Stimulated activated CD8-positive, alpha-beta memory T cell treated with anti-CD3 and anti-CD28 coated beads, Interleukin-15, amount 100 ng/mL, for 24 hours (primary cell): ENCODE results near the gene SOWAHC.
"Not testable (repeated sequence)": the region's sequence is repeated elsewhere in the genome, so short reads cannot be mapped to it uniquely, and the experiment has no call there.

Experiments used
- DNase-seq: peaks from one replicate; pipeline ENCODE4 v3.0.0-alpha.2; 2020; ENCODE audit warnings: low read depth

Gene SOWAHC

DNA sequence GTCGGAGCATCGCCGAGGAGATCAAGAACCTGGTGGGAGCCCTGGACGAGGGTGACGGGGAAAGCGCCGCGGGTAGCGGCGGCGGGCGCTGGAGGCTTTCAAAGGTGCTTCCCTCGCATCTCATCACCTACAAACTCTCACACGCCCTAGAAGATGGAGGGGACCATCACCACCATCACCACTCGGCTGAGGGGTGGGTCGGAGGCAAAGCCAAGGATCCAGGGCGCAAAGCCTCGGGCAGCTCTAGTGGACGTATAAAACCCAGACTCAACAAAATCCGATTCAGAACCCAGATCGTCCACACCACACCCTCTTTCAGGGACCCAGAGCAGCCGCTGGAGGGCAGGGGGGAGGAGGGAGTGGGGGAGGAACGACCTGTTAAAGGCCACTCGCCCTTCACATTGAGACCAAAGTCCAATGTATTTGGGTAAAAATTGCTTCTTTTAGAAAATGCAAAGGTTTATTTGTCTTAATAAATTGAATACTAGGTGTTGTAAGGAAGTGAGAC, 1.5 kb downstream of the SOWAHC start:
- DNase-seq = no peak

DNA sequence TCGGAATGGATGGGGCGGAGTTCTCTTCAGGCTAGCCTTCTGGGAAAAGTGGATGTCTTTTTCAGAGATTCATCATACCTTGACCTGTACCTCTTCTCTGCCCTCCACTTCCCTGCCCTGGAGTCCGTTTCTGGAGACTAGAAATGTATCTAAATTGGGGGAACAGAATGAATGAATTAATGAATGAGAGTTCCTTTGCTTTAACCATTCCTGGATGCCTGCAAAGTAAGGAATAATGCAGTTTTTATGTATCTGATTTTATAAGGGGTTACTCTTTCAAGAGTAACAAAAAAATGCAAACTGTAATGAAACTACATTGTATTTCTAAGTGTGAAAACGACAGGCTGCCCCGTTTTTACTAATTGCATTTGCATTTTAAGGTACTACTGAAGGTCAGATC, 2.0 kb downstream of the SOWAHC start:
- DNase-seq = no peak

DNA sequence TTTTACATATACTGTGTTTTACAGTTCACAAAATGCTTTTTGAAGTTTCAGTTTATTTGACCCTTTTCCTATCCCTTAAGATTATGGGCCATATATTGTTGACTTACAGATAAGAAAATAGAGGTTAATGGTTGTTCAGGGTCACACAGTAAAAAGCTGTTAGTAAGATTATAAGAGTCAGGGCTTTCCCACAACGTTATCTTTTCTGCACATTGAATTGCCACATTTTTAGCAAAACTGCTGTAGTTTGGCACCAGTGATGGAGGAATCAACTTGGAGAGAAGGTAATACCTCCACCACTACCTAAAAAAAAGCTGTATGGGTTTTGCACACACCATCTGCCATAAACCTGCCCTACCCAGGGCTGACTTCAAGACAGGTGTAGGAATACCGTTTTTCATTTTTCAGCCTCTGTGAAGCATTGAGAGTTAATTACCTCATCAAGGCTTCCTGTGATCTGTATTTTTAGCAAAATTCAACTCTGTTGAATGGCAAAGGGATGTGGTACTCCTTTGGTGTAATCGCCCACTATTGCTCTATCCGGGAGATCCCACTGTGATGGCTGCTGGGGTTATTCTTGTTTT, 5.0 kb downstream of the SOWAHC start:
- DNase-seq = no peak

DNA sequence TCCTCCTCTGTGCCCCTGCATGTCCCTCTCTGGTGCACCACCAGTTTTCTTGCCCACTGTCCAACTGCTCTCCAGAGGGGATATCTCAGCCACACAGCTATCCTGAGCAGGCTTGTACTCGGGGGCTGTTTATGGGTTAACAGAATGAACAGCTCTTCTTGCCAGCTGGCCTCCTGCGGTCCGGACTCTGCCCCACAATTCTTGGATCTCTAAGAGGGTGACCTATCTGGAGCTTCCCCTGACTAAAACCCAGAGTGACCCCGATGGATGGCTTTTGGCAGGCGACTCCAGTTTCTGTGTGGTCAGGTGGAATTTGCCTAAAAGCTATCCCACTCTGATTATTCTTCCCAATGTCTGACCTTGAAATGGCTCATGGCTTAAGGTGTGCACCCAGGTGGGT, 9.1 kb downstream of the SOWAHC start:
- DNase-seq = no peak

DNA sequence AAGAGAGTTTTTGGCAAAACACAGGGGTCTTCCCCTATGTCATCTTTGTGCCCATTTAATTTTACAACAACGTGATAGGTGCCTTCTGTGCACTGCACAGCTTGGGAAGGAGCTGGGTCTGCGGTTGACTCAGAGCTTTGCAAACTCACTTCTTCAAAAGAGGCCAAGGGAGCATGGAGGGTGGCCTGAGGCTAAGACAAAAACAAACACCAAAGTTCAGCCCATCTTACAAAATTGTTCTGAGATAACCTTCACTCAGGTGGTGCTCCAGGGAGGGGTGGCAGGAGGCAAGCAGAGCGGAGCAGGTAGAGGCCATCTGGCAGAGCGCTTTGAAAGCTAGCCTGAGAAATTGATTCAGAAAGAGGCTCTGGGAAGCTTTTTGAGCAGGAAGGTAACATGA, 9.8 kb downstream of the SOWAHC start:
- DNase-seq = no peak

DNA sequence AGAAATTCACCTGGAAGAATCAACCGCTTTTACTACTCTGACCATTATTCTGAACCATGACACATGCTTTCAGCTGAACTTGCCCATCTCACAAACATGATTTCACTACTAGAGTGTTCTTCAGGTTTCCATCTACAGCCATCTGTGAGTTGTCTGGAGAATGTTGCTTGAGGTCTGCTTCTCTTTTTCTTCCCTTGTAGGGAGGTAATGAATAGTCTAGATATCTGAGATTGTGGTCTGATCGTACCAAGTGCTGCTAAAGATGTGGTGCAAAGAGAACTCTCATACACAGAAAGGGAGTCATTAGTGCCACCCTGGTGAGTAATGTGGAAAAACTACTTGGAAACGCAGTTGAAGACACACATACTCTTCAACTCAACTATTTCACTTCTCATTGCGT, 10.2 kb downstream of the SOWAHC start:
- DNase-seq = no peak

DNA sequence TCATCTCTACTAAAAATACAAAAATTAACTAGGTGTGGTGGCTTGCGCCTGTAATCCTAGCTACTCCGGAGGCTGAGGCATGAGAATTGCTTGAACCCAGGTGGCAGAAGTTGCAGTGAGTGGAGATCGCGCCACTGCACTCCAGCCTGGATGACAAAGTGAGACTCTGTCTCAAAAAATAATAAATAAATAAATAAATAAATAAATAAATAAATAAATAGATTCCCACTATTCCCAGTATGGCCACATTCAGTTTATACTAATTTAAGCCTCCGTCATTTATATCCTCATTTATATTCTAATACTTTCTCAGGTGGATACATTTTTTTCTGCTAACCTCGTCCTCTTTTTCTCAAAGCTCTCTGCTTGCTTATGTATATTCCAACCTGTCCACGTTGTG, 14.2 kb downstream of the SOWAHC start:
- DNase-seq = not testable (repeated sequence)

DNA sequence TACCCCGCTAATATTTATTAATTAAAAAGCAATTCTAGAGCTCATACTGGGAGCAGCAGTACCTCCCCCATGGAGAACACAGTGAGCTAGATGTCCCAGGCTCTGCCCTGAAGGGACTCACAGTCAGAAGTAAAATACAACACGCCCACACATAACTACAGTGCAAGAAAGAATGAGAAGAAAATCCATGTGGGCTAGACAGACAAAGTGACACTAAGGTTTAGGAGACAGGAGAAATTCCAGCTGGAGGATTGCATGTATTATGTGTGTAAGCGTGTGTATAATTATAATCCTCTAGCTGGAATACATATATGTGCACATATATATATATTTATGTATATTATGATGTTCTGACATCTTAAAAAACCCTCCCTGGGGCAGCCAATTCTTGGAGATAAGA, 15.7 kb downstream of the SOWAHC start:
- DNase-seq = no peak

DNA sequence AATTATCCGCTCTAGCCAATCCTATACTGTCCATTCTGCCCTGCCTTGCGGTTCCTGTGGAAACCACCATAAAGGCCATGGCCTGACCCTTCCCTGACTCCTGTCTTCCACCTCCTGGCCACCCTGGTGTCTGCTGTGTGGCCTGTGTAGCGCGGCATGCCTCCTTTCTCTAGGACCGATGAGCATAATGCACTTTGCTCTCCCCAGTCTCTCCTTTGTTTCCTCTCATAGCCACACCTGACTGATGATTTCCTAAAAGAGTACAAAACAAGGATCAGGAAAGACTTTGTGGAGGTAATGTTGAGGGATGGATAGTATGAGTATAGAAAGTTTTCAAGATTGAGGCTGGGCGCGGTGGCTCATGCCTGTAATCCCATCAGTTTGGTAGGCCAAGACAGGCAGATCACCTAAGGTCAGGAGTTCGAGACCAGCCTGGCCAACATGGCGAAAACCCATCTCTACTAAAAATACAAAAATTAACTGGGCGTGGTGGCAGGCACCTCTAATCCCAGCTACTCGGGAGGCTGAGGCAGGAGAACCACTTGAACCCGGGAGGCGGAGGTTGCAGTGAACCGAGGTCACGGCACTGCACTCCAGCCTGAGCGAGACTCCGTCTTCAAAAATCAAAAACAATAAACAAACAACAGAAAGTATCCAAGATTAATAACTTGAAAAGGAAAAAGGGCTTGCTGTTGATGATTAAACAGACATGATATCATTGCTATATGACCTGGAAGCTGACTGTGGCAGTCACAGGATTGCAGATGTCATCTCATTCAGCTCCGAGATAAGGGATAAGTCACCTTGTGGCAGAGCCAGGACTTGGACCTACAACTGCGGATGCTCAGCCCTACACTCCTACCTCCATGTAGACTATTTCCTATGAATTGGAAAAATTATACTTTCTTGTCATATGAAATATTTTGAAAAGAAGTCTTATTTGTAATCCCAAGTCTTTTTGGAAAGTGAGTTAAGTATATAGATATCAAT, 16.6 kb downstream of the SOWAHC start:
- no peak for DNase-seq

DNA sequence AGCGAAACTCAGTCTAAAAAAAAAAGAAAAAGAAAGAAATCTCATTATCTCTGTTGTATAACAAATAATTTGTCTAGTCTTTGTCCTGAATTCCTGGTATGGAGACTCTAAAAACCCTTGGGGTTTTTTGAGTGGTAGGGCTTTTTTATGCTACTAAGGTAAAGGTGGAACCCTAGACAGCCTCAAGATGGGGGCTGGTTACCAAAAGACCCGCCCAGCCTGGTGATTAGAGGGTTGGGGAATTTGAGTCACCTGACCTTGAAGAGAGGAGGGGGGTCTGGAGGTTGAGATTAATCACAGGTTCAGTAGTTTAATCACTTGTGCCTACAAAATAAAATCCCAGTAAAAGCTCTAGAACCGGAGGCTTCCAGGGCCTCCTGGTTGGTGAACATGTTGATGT, 17.6 kb downstream of the SOWAHC start:
- no peak for DNase-seq

DNA sequence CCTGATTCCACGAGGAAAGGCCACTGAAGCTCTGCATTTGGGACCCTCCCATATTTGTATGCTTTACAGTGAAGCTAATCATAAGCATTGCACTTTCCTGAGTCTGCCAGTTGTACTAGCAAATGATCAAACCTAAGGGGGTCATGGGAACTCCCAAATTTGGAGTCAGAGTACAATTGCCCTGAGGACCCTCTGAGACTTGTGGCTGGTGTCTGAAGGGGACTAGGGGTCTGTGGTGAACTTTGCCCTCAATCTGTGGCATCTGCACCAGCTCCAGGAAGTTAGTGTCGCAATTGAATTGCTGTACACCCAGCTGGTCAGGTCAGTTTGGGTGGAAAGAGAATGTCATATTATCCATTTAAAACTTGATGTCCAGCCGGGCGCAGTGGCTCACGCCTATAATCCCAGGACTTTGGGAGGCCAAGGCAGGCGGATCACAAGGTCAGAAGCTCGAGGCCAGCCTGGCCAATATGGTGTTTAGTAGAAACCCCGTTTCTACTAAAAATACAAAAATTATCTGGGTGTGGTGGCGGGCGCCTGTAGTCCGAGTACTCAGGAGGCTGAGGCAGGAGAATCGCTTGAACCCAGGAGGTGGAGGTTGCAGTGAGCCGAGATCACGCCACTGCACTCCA, 18.1 kb downstream of the SOWAHC start:
- DNase-seq = no peak

DNA sequence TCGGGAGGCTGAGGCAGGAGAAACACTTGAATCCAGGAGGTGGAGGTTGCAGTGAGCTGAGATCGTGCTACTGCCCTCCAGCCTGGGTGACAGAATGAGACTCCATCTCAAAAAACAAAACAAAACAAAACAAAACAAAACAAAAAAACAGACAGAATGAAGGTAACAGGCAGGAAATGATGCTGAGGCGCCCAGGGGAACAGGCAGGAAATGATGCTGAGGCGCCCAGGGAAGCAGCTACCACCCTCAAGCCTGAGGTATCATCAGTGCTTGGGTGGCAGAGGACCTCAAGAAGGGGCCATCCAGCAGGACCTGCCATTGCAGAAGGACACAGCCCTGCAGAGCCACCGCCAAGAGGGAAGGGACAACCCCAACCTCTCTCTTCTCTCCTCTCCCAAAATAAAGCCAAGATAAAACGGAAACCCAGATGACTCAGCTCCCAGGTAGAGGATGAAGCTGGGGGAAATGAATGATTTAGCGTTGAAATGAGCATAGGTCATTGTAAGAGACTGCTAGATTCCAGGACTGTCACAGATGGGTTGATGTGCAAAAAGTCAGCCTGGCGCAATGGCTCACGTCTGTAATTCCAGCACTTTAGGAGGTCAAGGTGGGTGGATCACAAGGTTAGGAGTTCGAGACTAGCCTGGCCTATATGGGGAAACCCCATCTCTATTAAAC, 19.3 kb downstream of the SOWAHC start:
- no peak for DNase-seq

DNA sequence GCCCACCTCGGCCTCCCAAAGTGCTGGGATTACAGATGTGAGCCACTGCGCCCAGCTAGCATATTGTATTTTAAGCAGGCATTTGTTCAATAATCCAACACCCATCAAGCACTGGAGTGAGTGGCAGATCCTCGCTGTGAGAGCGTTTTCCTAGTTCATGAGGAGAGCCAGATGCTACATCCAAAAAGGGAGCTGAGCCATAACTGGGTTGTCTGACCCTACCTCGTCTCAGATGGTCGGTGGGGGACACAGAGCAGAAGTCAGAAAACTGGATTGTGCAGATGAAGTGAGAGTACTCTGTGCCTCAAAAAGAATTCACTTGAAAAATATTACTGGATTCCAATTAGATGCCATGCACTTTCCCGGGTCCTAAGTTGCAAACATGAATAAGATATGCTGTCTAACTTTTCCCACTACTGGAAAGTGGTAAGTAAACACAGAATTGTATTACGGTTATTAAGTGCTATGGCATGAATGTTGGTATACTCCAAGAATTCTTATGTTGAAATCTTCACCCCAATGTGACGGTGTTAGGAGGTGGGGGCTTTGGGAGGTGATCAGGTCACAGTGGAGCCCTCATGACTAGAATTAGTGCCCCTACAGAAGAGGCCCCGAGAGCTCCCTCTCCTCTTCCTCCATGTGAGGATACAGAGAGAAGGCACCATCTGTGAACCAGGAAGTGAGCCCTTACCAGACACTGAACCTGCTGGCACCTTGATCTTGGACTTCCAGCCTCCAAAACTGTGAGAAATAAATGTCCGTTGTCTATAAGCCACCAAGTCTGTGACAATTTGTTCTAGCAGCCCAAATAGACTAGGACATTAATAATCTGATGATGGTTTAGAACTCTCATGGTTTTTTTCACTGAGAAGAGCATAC, 21.5 kb downstream of the SOWAHC start:
- no peak for DNase-seq

DNA sequence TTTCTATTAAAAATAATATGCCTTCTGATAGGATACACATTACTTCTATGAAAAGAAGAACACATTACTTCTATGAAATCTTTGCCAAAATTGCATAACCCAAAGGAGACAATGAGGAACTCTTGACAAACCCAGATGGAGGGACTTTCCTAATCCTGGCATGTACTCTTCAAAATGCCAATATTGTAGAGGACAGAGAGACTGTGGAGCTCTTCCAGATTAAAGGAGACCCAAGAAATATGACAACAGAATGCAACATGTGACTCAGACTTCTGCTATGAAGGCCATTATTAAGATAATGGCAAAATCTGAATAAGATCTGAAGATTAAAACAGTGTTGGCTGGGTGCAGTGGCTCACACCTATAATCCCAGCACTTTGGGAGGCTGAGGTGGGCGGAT, 22.2 kb downstream of the SOWAHC start:
- DNase-seq = no peak

DNA sequence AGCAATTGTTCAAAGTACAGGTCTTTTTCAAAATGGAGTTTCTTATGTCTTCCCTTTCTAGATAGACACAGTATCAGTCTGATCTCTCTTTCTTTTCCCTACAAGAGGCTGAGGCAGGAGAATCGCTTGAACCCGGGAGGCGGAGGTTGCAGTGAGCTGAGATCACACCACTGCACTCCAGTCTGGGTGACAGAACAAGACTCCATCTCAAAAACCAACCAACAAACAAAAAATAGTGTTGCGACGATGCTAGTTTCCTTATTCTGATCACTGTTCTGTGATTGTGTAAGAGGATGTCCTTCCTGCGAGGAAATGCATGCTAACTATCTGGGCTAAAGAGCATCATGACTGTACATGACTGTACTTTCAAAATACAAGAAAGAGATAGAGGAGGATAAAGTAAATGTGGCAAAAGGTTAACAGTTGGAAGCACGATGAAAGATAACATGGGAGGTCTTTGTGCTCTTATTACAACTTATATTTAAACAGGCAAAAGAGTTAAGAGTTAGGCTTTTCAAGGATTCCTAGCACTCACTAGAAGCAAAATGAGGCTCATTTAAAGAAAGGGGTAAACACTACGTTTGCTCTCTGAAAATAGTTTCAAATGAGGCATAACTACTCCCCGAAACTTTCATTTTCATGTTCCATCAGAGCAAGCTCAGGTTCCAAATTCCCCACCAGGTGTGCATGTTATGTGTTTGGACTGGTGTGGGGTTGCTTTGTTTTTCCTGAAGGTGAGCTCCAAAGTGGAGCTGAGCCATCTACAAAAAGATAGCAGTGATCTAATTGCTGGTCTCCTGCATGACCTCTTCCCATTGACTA, 23.8 kb downstream of the SOWAHC start:
- no peak for DNase-seq

DNA sequence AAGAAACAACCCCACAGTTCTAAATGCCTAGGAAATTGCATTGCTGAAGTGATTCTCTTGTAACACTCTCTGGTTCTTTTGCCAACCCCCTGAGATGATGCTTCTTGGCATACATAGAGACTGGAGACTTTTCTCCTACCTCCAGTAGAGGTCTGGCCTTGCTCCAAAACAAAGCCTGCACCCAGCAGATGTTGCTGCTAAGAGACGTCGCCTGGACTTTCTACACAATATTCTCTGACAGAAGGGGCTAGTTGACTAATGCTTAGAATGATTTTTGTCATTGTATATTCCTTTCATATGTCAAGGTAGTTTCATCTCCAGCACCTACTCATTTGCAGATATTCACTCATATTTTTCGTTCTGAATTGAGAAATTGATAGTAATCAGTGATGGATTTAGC, 24.6 kb downstream of the SOWAHC start:
- no peak for DNase-seq

DNA sequence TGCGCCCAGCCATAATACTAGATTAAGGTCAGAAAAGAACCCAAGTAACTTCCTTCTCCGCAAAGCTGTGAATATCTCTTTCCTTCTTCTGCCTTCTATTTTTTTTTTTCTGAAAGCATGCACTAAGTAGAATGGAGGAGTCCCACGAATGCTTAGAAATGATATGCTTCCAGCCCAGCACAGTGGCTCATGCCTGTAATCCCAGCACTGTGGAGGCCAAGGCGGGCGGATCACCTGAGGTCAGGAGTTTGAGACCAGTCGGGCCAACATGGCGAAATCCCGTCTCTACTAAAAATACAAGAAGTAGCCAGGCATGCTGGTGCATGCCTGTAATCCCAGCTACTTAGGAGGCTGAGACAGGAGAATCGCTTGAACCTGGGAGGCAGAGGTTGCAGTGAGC, 25.8 kb downstream of the SOWAHC start:
- not testable (repeated sequence) for DNase-seq

DNA sequence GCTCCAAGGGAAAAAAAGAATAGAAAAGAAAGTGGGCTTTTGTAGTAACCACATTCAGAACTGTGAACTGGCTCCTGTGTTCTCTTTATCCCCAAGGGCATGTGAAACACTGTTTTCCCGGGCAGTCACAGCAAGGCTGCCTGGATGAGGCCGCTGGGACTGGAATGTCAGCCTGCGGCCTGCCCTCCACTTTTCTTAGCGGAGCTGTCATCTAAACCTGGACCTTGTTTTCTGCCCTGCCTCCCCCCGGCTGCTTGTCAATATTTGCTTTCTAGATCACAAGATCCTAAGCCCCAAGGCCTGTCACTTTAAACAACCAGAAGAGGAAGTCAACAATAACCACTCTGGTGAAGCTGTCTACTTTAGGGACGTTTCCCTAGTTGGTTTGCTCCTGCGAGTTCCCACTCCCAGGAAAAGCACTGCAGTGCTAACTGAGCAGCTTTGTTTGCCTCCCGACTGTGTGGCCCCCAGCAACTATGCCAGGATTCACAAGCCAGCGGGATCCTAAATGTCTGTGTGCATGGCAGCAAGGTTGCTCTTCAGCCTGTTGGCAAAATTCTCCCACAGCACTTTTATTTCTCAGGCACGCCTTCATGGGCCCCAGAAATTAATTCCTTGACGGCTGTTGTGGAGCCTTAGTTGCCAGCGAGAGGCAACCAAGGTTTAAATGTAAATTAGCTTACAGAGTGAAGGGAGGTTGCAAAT, 30.6 kb downstream of the SOWAHC start:
- DNase-seq = no peak

DNA sequence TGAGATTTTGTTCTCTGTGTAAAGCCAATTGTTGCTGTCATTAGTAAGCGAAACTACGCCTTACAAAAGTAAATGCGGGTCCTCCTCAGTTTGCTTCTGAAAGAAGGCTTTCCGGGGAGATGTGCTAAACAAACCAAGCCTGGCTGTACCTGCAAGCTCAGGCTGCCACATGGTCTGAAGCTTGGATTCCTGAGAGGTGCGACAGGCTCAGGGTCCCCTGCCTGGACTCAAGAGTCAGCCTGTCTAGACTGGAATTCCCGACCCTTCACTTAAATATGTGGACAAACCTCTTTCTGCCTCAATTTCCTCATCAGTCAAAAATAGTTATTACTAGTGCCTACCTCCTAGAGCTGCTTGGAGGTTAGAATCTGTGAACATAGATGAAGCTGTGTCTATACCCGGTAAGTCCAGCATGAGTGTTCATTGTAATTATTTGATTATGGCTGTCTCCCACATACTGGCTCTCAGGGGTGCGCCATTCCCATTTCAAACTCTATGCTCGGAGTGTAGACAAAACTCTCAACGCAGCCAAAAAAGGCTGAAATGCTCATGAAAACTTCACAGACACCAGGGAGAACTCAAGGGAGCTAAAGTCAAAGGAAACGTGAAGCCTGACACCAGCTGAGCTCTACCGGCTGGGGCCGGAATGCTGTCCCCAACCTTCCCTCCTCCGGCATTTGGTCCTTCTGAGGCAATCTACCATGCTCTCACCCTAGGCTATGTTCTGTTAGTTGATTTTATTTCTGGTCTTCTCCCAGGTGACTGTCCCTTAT, 31.4 kb downstream of the SOWAHC start:
- DNase-seq = no peak
